ENCODE results near the gene PRKN. TPM values are rescaled to one million over a fixed set of nuclear protein-coding genes. Genes with fewer than 3 reads are reported as not detected.

Gene PRKN
- polyA plus RNA-seq, 1 donor from 2014 or later = 1.2 TPM

- Histone ChIP-seq H3K9me3 (ENCODE audit: low read length) (peaks cover 5% of the 10 kb centered on the region), H4K20me1 (ENCODE audit: insufficient read depth) (no peaks in the 10 kb centered on the region), H3K27ac (ENCODE audit: low read length) (no peak overlapping the region), H2AFZ (ENCODE audit: low read depth, low read length) (no peak overlapping the region), H3K27me3 (ENCODE audit: insufficient read depth, low read depth, low read length) (no peaks in the 10 kb centered on the region), H3K79me2 (replicated peaks; ENCODE audit: insufficient read depth, low read length) (no peaks in the 10 kb centered on the region), H3K9me2 (ENCODE audit: insufficient read depth, low read length) (no peaks in the 10 kb centered on the region), H3K36me3 (ENCODE audit: insufficient read depth, low read length) (no peaks in the 10 kb centered on the region), H3K4me2 (ENCODE audit: low read length) (no peak overlapping the region), H3K4me3 (ENCODE audit: low read length) (no peak overlapping the region), H3F3A (ENCODE audit: insufficient read depth, low read length, poor library complexity, severe bottlenecking) (no peaks in the 10 kb centered on the region), H3K9ac (ENCODE audit: low read length) (no peak overlapping the region)
- TF ChIP-seq REST (IDR thresholded peaks at IDR 0.05; ENCODE audit: borderline replicate concordance) (no peak), MXI1 (conservative IDR thresholded peaks at IDR 0.05; ENCODE audit: poor library complexity, severe bottlenecking) (no peak), TAF1 (IDR thresholded peaks at IDR 0.05; ENCODE audit: low read depth) (no peak), CTCF (IDR thresholded peaks at IDR 0.05; ENCODE audit: poor library complexity, severe bottlenecking) (no peak), SMC3 (conservative IDR thresholded peaks at IDR 0.05; ENCODE audit: poor library complexity) (no peak)
Measured at GRCh38 chr6:161996783-161997182, 730.8 kb downstream of the PRKN start.

- TF ChIP-seq RAD21 (conservative IDR thresholded peaks at IDR 0.05) (no peak), POLR2AphosphoS5 (IDR thresholded peaks at IDR 0.05) (no peak), EP300 (conservative IDR thresholded peaks at IDR 0.05; ENCODE audit: poor library complexity, severe bottlenecking) (no peak), CTCF (IDR thresholded peaks at IDR 0.05; ENCODE audit: poor library complexity, severe bottlenecking) (no peak), TAF1 (IDR thresholded peaks at IDR 0.05; ENCODE audit: low read depth) (no peak), REST (IDR thresholded peaks at IDR 0.05; ENCODE audit: borderline replicate concordance) (no peak), MXI1 (conservative IDR thresholded peaks at IDR 0.05; ENCODE audit: poor library complexity, severe bottlenecking) (no peak), EZH2 (IDR thresholded peaks at IDR 0.05; ENCODE audit: borderline replicate concordance, insufficient read depth, low read length, poor library complexity, severe bottlenecking) (no peak), SMC3 (conservative IDR thresholded peaks at IDR 0.05; ENCODE audit: poor library complexity) (no peak)
- no peak overlapping the region for H3K27ac ChIP-seq (ENCODE audit: low read length)
- no peaks in the 10 kb centered on the region for H3K9me2 ChIP-seq (ENCODE audit: insufficient read depth, low read length)
- H3K9me3 ChIP-seq (ENCODE audit: low read length) = no peaks in the 10 kb centered on the region
- H2AFZ ChIP-seq (ENCODE audit: low read depth, low read length) = no peak overlapping the region
- no peaks in the 10 kb centered on the region for H3K79me2 ChIP-seq (replicated peaks; ENCODE audit: insufficient read depth, low read length)
- no peak overlapping the region for H3K4me2 ChIP-seq (ENCODE audit: low read length)
- no peaks in the 10 kb centered on the region for H3K27me3 ChIP-seq (ENCODE audit: insufficient read depth, low read depth, low read length)
- no peaks in the 10 kb centered on the region for H3F3A ChIP-seq (ENCODE audit: insufficient read depth, low read length, poor library complexity, severe bottlenecking)
- H4K20me1 ChIP-seq (ENCODE audit: insufficient read depth) = no peaks in the 10 kb centered on the region
- no peak overlapping the region for H3K4me3 ChIP-seq (ENCODE audit: low read length)
- H3K36me3 ChIP-seq (ENCODE audit: insufficient read depth, low read length) = no peaks in the 10 kb centered on the region
- H3K9ac ChIP-seq (ENCODE audit: low read length) = no peak overlapping the region
Measured at GRCh38 chr6:161985876-161986423, 741.6 kb downstream of the PRKN start.

All from neural cell (in vitro differentiated cells).